ENCODE results near the gene NEGR1. TPM values are rescaled to one million over a fixed set of nuclear protein-coding genes. Genes with fewer than 3 reads are reported as not detected.

NEGR1 gene
- total RNA-seq, 2 experiments from 2014 or later: not detected

DNA sequence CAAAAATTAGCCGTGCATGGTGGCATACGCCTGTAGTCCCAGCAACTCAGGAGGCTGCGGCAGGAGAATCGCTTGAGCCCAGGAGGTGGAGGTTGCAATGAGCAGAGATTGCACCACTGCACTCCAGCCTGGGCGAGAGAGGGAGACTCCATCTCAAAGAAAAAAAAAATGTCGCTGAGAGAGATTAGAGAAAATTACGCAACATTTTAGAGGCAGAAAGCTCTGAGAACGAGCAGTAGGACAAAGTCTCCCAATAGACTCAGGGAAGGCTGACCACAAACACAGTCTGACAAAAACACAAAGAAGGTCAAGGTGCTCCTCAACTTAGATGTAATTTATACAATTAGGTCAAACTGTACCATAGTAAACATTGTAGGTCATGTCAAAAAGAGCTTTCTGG lies 833.9 kb downstream of the NEGR1 start:
- no peak overlapping the region for H3K27ac ChIP-seq (ENCODE audit: low read depth, low read length, poor library complexity, severe bottlenecking)
- intact Hi-C loops (cut with micrococcal nuclease; ENCODE audit: unreplicated experiment): no loop called here
- TF ChIP-seq EZH2phosphoT487 (IDR thresholded peaks at IDR 0.05; ENCODE audit: borderline replicate concordance, low read depth, low read length) (no peak), CTCF (conservative IDR thresholded peaks at IDR 0.05; ENCODE audit: low read length) (no peak)
- H2AFZ ChIP-seq (ENCODE audit: low read length): no peak overlapping the region
- H3K4me3 ChIP-seq (ENCODE audit: low read depth, low read length, poor library complexity, severe bottlenecking): no peak overlapping the region
- no peaks in the 10 kb centered on the region for H4K20me1 ChIP-seq (ENCODE audit: insufficient read depth, low read length)
- no peaks in the 10 kb centered on the region for H3K9me3 ChIP-seq (ENCODE audit: low read length)
- H3K79me2 ChIP-seq (ENCODE audit: insufficient read depth, low read depth, low read length): no peaks in the 10 kb centered on the region
- no peaks in the 10 kb centered on the region for H3K9me2 ChIP-seq (ENCODE audit: insufficient read depth, low read length)
- no peak overlapping the region for H3K4me2 ChIP-seq (ENCODE audit: low read length)
- ChIA-PET CTCF (ENCODE audit: unreplicated experiment) (no interaction called here), POLR2A (no interaction called here)
- DNase-seq (ENCODE audit: low spot score): no peak
- BruUV-seq (replicated peaks): no TSS peak
- no peaks in the 10 kb centered on the region for H3K4me1 ChIP-seq (ENCODE audit: insufficient read depth, low read length, poor library complexity, severe bottlenecking)
- no peaks in the 10 kb centered on the region for H3K36me3 ChIP-seq (ENCODE audit: insufficient read depth, low read length)

- no peak for DNase-seq (ENCODE audit: low spot score)
- Histone ChIP-seq H3K36me3 (ENCODE audit: insufficient read depth, low read length) (no peaks in the 10 kb centered on the region), H4K20me1 (ENCODE audit: insufficient read depth, low read length) (no peaks in the 10 kb centered on the region; the same call in 1 of the 2 replicates), H3K79me2 (ENCODE audit: insufficient read depth, low read depth, low read length) (no peaks in the 10 kb centered on the region), H3K4me1 (ENCODE audit: insufficient read depth, low read length, poor library complexity, severe bottlenecking) (no peaks in the 10 kb centered on the region), H3K4me2 (ENCODE audit: low read length) (no peak overlapping the region), H3K27ac (ENCODE audit: low read depth, low read length, poor library complexity, severe bottlenecking) (no peak overlapping the region), H3K9me2 (ENCODE audit: insufficient read depth, low read length) (no peaks in the 10 kb centered on the region), H3K4me3 (ENCODE audit: low read depth, low read length, poor library complexity, severe bottlenecking) (no peak overlapping the region), H2AFZ (ENCODE audit: low read length) (no peak overlapping the region), H3K9me3 (ENCODE audit: low read length) (no peaks in the 10 kb centered on the region)
- TF ChIP-seq CTCF (conservative IDR thresholded peaks at IDR 0.05; ENCODE audit: low read length): no peak
- TF ChIP-seq EZH2phosphoT487 (IDR thresholded peaks at IDR 0.05; ENCODE audit: borderline replicate concordance, low read depth, low read length): no peak
- intact Hi-C loops (cut with micrococcal nuclease; ENCODE audit: unreplicated experiment): no loop called here
- BruUV-seq (replicated peaks): no TSS peak
- POLR2A ChIA-PET: interaction anchor here (0.9 kb wide), 1 partner anchor 234 kb away, joined by 3 read pairs; no protein-coding TSS in a partner anchor
- CTCF ChIA-PET (ENCODE audit: unreplicated experiment): no interaction called here
Observed at GRCh38 chr1:71438626-71439025, 843.7 kb downstream of the NEGR1 start.

- H3K4me3 ChIP-seq (ENCODE audit: low read depth, low read length, poor library complexity, severe bottlenecking): no peak overlapping the region
- no peaks in the 10 kb centered on the region for H3K4me1 ChIP-seq (ENCODE audit: insufficient read depth, low read length, poor library complexity, severe bottlenecking)
- intact Hi-C loops (cut with micrococcal nuclease; ENCODE audit: unreplicated experiment): no loop called here
- no peaks in the 10 kb centered on the region for H3K79me2 ChIP-seq (ENCODE audit: insufficient read depth, low read depth, low read length)
- no peak overlapping the region for H3K4me2 ChIP-seq (ENCODE audit: low read length)
- no TSS peak for BruUV-seq (replicated peaks)
- POLR2A ChIA-PET: no interaction called here
- H3K36me3 ChIP-seq (ENCODE audit: insufficient read depth, low read length): no peaks in the 10 kb centered on the region
- no peak for DNase-seq (ENCODE audit: low spot score)
- H2AFZ ChIP-seq (ENCODE audit: low read length): no peak overlapping the region
- CTCF ChIA-PET (ENCODE audit: unreplicated experiment): no interaction called here
- no peak for TF ChIP-seq EZH2phosphoT487 (IDR thresholded peaks at IDR 0.05; ENCODE audit: borderline replicate concordance, low read depth, low read length)
- TF ChIP-seq CTCF (conservative IDR thresholded peaks at IDR 0.05; ENCODE audit: low read length): no peak
- H4K20me1 ChIP-seq (ENCODE audit: insufficient read depth, low read length): no peaks in the 10 kb centered on the region; the same call in 1 of the 2 replicates
- H3K9me2 ChIP-seq (ENCODE audit: insufficient read depth, low read length): no peaks in the 10 kb centered on the region
- no peaks in the 10 kb centered on the region for H3K9me3 ChIP-seq (ENCODE audit: low read length)
- H3K27ac ChIP-seq (ENCODE audit: low read depth, low read length, poor library complexity, severe bottlenecking): no peak overlapping the region
Observed at GRCh38 chr1:71435951-71436350, 846.4 kb downstream of the NEGR1 start.

Data from OCI-LY7 (cell line).